Liver (tissue), 9 donors: ENCODE data around the gene FKBP6. TPM values are rescaled to one million over a fixed set of nuclear protein-coding genes. Genes with fewer than 3 reads are reported as not detected.

Experiments used
- DNase-seq: peaks from one replicate; pipeline ENCODE4 v3.0.0-alpha.2; 2017; ENCODE audit warnings: low spot score
- H3K27ac ChIP-seq, 2 donors: one replicate each; pipeline ENCODE4 v1.7.0; 2013; ENCODE audit warnings: inconsistent platforms in 2 of 2, low read length in 2 of 2, control low read depth in 1 of 2, low read depth in 1 of 2, mild to moderate bottlenecking in 1 of 2
- H3K27me3 ChIP-seq, 4 donors: one replicate each; pipeline versions ENCODE4 v1.6.1 to v1.7.0; 2013; ENCODE audit warnings: low read length in 3 of 4, inconsistent platforms in 1 of 4, mild to moderate bottlenecking in 1 of 4, moderate library complexity in 1 of 4; ENCODE audit not compliant: control insufficient read depth in 4 of 4, insufficient read depth in 4 of 4
- H3K36me3 ChIP-seq, 4 donors: one replicate each; pipeline versions ENCODE4 v1.6.1 to v1.7.0; 2013; ENCODE audit warnings: low read length in 3 of 4, mild to moderate bottlenecking in 3 of 4, low read depth in 1 of 4, moderate library complexity in 1 of 4; ENCODE audit not compliant: control insufficient read depth in 4 of 4, insufficient read depth in 3 of 4
- H3K4me1 ChIP-seq, 4 donors: one replicate each; pipeline versions ENCODE4 v1.6.1 to v1.7.0; 2013; ENCODE audit warnings: low read length in 3 of 4, mild to moderate bottlenecking in 3 of 4, moderate library complexity in 1 of 4; ENCODE audit not compliant: control insufficient read depth in 4 of 4, insufficient read depth in 4 of 4
- H3K4me3 ChIP-seq, 3 donors: one replicate each; pipeline versions ENCODE4 v1.6.1 to v1.7.0; 2013; ENCODE audit warnings: low read length in 3 of 3, control low read depth in 1 of 3, low read depth in 1 of 3, mild to moderate bottlenecking in 1 of 3
- H3K9ac ChIP-seq, 2 donors: one replicate each; pipeline ENCODE4 v1.7.0; 2013; ENCODE audit warnings: low read length in 2 of 2, mild to moderate bottlenecking in 2 of 2, moderate library complexity in 2 of 2, control low read depth in 1 of 2, low read depth in 1 of 2
- H3K9me3 ChIP-seq, 4 donors: one replicate each; pipeline versions ENCODE4 v1.6.1 to v1.7.0; 2013; ENCODE audit warnings: low read length in 3 of 4; ENCODE audit not compliant: control insufficient read depth in 4 of 4
- EGR1 ChIP-seq, 2 donors: IDR thresholded peaks; 2 replicates each; pipeline ENCODE4 v1.6.1; 2016 to 2018; ENCODE audit warnings: antibody characterized with exemption in 2 of 2, low read depth in 2 of 2
- FOXA1 ChIP-seq: IDR thresholded peaks from 2 replicates; pipeline ENCODE4 v1.6.1; 2016; ENCODE audit warnings: antibody characterized with exemption
- FOXA2 ChIP-seq: IDR thresholded peaks from 2 replicates; pipeline ENCODE4 v1.6.1; 2016; ENCODE audit warnings: antibody characterized with exemption
- GABPA ChIP-seq, 2 donors: IDR thresholded peaks in 1 of 2; conservative IDR thresholded peaks in 1 of 2; 2 replicates each; pipeline ENCODE4 v1.6.1; 2016; ENCODE audit warnings: antibody characterized with exemption in 2 of 2, mild to moderate bottlenecking in 1 of 2, moderate library complexity in 1 of 2
- HNF4A ChIP-seq, 2 donors: conservative IDR thresholded peaks; 2 replicates each; pipeline ENCODE4 v1.6.1; 2016; ENCODE audit warnings: antibody characterized with exemption in 2 of 2, mild to moderate bottlenecking in 2 of 2
- HNF4G ChIP-seq: IDR thresholded peaks from 2 replicates; pipeline ENCODE4 v1.6.1; 2016; ENCODE audit warnings: antibody characterized with exemption
- JUND ChIP-seq, 2 donors: IDR thresholded peaks; 2 replicates each; pipeline ENCODE4 v1.6.1; 2016; ENCODE audit warnings: antibody characterized with exemption in 2 of 2
- NR2F2 ChIP-seq: IDR thresholded peaks from 2 replicates; pipeline ENCODE4 v1.6.1; 2016; ENCODE audit warnings: antibody characterized with exemption
- RAD21 ChIP-seq, 2 donors: IDR thresholded peaks; 2 replicates each; pipeline ENCODE4 v1.6.1; 2016; ENCODE audit warnings: antibody characterized with exemption in 2 of 2, mild to moderate bottlenecking in 2 of 2
- RXRA ChIP-seq, 2 donors: IDR thresholded peaks; 2 replicates each; pipeline ENCODE4 v1.6.1; 2017 to 2018; ENCODE audit warnings: antibody characterized with exemption in 2 of 2, mild to moderate bottlenecking in 1 of 2
- SP1 ChIP-seq: IDR thresholded peaks from 2 replicates; pipeline ENCODE4 v1.6.1; 2018; ENCODE audit warnings: antibody characterized with exemption, mild to moderate bottlenecking
- TAF1 ChIP-seq: conservative IDR thresholded peaks from 2 replicates; pipeline ENCODE4 v1.6.1; 2016; ENCODE audit warnings: antibody characterized with exemption, mild to moderate bottlenecking
- YY1 ChIP-seq: IDR thresholded peaks from 2 replicates; pipeline ENCODE4 v1.6.1; 2016; ENCODE audit warnings: antibody characterized with exemption, mild to moderate bottlenecking
- WGBS: extraction: QIAGEN DNeasy Blood & Tissue Kit; methylation state at CpG from one replicate; pipeline ENCODE4 v1.1.7; 2013; 5-methylcytosine and 5-hydroxymethylcytosine counted together
- polyA plus RNA-seq, 2 donors: library from polyadenylated mRNA; stranded (reverse) in 1 of 2; unstranded in 1 of 2; fragments of 200-250 nt in 1 of 2; fragments of >200 nt in 1 of 2; fragmentation: Nextera tagmentation in 1 of 2; extraction: Ambion mirVana in 1 of 2; gene quantifications; one replicate each; pipeline versions ENCODE4 v1.2.1 to v1.2.3, GENCODE V29; 2013 to 2015
- total RNA-seq, 2 donors: library from RNA; depleted of rRNA; stranded (reverse); fragments of >200 nt; gene quantifications; one replicate each; pipeline ENCODE4 v1.2.3, GENCODE V29; 2014
- TF ChIP-seq, protein P1 (sequence below): IDR thresholded peaks from 2 replicates; pipeline ENCODE4 v1.6.1; 2016; ENCODE audit warnings: antibody characterized with exemption, mild to moderate bottlenecking
- TF ChIP-seq, protein P2 (sequence below): IDR thresholded peaks from 2 replicates; pipeline ENCODE4 v1.6.1; 2016; ENCODE audit warnings: antibody characterized with exemption
- TF ChIP-seq, protein P3 (sequence below): IDR thresholded peaks from 2 replicates; pipeline ENCODE4 v1.6.1; 2016; ENCODE audit warnings: antibody characterized with exemption
- TF ChIP-seq, protein P4 (sequence below): IDR thresholded peaks from 2 replicates; pipeline ENCODE4 v1.6.1; 2016; ENCODE audit warnings: antibody characterized with exemption
- TF ChIP-seq, protein P5 (sequence below): fragments of 150-350 bp; IDR thresholded peaks from 2 replicates; pipeline ENCODE4 v1.5.1; 2017; ENCODE audit warnings: improper control_type of control experiment, low read depth, low read length; ENCODE audit not compliant: missing input control
- donor health status: healthy.
- donor health status: healthy.
- donor health status: healthy.
- donor health status: healthy.
- donor health status: healthy.

Gene FKBP6
- total and polyA plus RNA-seq, 4 donors = not detected

DNA sequence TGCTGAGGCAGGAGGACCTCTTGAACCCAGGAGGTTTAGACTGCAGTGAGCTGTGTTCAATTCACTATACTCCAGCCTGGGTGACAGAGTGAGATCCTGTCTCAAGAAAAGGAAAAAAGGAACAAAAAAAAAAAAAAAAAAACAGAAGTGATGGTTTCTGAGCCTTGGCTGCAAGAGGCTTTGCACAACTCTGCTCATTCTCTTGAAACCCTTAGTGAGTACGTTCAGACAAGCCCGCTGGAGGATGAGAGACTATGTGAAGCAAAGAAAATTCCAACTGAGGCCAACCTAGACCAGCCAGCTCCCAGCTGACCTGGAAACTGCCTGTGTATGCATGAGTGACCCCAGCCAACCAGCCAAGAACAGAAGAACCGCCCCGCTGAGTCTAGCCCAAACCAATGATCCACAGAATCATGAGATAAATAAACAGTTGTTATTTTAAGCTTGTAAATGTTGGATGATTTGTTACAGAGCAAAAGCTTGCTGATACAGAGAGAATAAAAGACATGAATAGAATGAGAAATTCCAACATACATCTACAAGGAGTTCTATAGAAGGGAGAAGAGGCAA, 55.1 kb downstream of the FKBP6 start:
- no peak overlapping the region for H3K27ac ChIP-seq
- peaks cover 0 to 2% (median 0%) of the 10 kb centered on the region in 4 donors for H3K27me3 ChIP-seq
- H3K4me3 ChIP-seq = no peak overlapping the region
- peaks cover 2 to 8% (median 5%) of the 10 kb centered on the region in 4 donors for H3K9me3 ChIP-seq
- no peak for DNase-seq
- no peak overlapping the region for H3K9ac ChIP-seq
- WGBS = 90% methylated on average over 4 of the region's 4 CpGs
- H3K36me3 ChIP-seq = no peaks in the 10 kb centered on the region
- H3K4me1 ChIP-seq = peaks cover 0 to under 1% (median 0%) of the 10 kb centered on the region in 4 donors
- TF ChIP-seq, protein P1, sequence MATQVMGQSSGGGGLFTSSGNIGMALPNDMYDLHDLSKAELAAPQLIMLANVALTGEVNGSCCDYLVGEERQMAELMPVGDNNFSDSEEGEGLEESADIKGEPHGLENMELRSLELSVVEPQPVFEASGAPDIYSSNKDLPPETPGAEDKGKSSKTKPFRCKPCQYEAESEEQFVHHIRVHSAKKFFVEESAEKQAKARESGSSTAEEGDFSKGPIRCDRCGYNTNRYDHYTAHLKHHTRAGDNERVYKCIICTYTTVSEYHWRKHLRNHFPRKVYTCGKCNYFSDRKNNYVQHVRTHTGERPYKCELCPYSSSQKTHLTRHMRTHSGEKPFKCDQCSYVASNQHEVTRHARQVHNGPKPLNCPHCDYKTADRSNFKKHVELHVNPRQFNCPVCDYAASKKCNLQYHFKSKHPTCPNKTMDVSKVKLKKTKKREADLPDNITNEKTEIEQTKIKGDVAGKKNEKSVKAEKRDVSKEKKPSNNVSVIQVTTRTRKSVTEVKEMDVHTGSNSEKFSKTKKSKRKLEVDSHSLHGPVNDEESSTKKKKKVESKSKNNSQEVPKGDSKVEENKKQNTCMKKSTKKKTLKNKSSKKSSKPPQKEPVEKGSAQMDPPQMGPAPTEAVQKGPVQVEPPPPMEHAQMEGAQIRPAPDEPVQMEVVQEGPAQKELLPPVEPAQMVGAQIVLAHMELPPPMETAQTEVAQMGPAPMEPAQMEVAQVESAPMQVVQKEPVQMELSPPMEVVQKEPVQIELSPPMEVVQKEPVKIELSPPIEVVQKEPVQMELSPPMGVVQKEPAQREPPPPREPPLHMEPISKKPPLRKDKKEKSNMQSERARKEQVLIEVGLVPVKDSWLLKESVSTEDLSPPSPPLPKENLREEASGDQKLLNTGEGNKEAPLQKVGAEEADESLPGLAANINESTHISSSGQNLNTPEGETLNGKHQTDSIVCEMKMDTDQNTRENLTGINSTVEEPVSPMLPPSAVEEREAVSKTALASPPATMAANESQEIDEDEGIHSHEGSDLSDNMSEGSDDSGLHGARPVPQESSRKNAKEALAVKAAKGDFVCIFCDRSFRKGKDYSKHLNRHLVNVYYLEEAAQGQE = no peak
- no peak for TF ChIP-seq GABPA (IDR thresholded peaks at IDR 0.05 in 1 of 2, conservative IDR thresholded peaks at IDR 0.05 in 1 of 2)
- TF ChIP-seq, protein P2, sequence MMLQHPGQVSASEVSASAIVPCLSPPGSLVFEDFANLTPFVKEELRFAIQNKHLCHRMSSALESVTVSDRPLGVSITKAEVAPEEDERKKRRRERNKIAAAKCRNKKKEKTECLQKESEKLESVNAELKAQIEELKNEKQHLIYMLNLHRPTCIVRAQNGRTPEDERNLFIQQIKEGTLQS = no peak
- TF ChIP-seq RAD21 (IDR thresholded peaks at IDR 0.05) = no peak
- TF ChIP-seq, protein P3, sequence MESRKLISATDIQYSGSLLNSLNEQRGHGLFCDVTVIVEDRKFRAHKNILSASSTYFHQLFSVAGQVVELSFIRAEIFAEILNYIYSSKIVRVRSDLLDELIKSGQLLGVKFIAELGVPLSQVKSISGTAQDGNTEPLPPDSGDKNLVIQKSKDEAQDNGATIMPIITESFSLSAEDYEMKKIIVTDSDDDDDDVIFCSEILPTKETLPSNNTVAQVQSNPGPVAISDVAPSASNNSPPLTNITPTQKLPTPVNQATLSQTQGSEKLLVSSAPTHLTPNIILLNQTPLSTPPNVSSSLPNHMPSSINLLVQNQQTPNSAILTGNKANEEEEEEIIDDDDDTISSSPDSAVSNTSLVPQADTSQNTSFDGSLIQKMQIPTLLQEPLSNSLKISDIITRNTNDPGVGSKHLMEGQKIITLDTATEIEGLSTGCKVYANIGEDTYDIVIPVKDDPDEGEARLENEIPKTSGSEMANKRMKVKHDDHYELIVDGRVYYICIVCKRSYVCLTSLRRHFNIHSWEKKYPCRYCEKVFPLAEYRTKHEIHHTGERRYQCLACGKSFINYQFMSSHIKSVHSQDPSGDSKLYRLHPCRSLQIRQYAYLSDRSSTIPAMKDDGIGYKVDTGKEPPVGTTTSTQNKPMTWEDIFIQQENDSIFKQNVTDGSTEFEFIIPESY = no peak
- TF ChIP-seq, protein P4, sequence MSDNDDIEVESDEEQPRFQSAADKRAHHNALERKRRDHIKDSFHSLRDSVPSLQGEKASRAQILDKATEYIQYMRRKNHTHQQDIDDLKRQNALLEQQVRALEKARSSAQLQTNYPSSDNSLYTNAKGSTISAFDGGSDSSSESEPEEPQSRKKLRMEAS = no peak
- no peak for TF ChIP-seq HNF4A (conservative IDR thresholded peaks at IDR 0.05)
- no peak for TF ChIP-seq JUND (IDR thresholded peaks at IDR 0.05)
- no peak for TF ChIP-seq RXRA (IDR thresholded peaks at IDR 0.05)
- TF ChIP-seq, protein P5, sequence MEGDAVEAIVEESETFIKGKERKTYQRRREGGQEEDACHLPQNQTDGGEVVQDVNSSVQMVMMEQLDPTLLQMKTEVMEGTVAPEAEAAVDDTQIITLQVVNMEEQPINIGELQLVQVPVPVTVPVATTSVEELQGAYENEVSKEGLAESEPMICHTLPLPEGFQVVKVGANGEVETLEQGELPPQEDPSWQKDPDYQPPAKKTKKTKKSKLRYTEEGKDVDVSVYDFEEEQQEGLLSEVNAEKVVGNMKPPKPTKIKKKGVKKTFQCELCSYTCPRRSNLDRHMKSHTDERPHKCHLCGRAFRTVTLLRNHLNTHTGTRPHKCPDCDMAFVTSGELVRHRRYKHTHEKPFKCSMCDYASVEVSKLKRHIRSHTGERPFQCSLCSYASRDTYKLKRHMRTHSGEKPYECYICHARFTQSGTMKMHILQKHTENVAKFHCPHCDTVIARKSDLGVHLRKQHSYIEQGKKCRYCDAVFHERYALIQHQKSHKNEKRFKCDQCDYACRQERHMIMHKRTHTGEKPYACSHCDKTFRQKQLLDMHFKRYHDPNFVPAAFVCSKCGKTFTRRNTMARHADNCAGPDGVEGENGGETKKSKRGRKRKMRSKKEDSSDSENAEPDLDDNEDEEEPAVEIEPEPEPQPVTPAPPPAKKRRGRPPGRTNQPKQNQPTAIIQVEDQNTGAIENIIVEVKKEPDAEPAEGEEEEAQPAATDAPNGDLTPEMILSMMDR = no peak
- no peak for TF ChIP-seq SP1
- no peak for TF ChIP-seq FOXA2
- no peak for TF ChIP-seq EGR1 (IDR thresholded peaks at IDR 0.05; ENCODE audit: low read depth in 2 of 2)
- TF ChIP-seq FOXA1 = no peak
- no peak for TF ChIP-seq NR2F2
- TF ChIP-seq YY1 = no peak
- TF ChIP-seq HNF4G = no peak
- no peak for TF ChIP-seq TAF1
